Muscle layer of colon (tissue), 2 donors: Measurements from ENCODE around the gene ANO8.
A peak's percentile ranks its signal among the peaks of the same experiment; 100 is the strongest.
"Not testable (repeated sequence)": the region's sequence is repeated elsewhere in the genome, so short reads cannot be mapped to it uniquely, and the experiment has no call there.

ENCODE experiments used
- H3K27ac ChIP-seq: one replicate; pipeline ENCODE4 v1.7.0; 2013; ENCODE audit warnings: low read depth, mild to moderate bottlenecking, low read length, moderate library complexity
- H3K27me3 ChIP-seq, 2 donors: one replicate each; pipeline ENCODE4 v1.7.0; 2013; ENCODE audit warnings: low read length in 2 of 2, mild to moderate bottlenecking in 2 of 2; ENCODE audit not compliant: insufficient read depth in 2 of 2, control insufficient read depth in 1 of 2
- H3K36me3 ChIP-seq: one replicate; pipeline ENCODE4 v1.7.0; 2013; ENCODE audit warnings: mild to moderate bottlenecking, low read length; ENCODE audit not compliant: insufficient read depth
- H3K4me1 ChIP-seq: one replicate; pipeline ENCODE4 v1.7.0; 2013; ENCODE audit warnings: mild to moderate bottlenecking, low read length; ENCODE audit not compliant: insufficient read depth
- H3K4me3 ChIP-seq, 2 donors: one replicate each; pipeline ENCODE4 v1.7.0; 2013; ENCODE audit warnings: low read length in 2 of 2, low read depth in 1 of 2, mild to moderate bottlenecking in 1 of 2, moderate library complexity in 1 of 2
- H3K9ac ChIP-seq: one replicate; pipeline ENCODE4 v1.7.0; 2013; ENCODE audit warnings: low read length
- H3K9me3 ChIP-seq: one replicate; pipeline ENCODE4 v1.7.0; 2013; ENCODE audit warnings: mild to moderate bottlenecking, low read length
- donor health status: abdominal sarcoma.
- donor health status: Adenocarcinoma of cecum.

The ANO8 gene

DNA sequence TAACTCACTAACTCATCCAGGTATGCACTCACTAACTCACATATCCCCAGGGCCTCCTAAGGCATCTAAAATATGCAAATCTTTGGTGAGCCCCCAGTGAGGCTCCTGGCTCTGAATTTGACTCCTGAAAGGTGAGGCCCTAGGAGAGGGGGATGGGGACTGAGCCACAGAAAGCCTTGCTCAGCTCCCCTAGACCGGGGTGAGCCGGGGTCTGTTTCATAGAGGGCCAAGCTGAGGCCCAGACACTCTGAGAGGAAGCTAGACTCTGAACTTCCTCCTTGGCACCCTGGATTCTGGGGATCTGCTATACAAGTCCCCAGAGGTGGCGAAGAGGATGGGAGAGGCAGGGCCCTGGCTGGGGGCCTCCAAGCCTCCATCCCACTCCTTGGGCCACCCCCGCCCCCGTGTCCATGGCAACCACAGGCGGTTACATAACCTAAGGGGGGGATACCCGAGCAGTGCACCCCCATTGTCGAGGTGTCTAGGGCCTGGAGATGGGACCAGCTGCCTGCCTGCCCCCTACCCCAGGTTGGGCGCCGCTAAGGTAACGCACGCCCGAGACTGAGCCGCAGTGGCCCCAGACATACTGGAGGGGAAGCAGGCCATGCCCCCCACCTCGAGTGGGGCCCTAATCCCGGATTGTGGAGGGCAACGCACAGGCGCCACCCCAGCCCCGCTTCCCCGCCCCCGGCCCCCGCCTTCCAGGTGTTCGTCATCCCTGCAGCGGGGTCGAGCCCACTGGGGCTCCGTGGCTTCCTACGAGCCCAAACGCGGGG lies 32.1 kb downstream of the ANO8 start:
- Histone ChIP-seq H3K27ac (peak overlapping the region; percentile 93), H3K27me3 (no peaks in the 10 kb centered on the region), H3K9me3 (no peaks in the 10 kb centered on the region), H3K4me3 (peak overlapping the region; percentile 70 to 96), H3K4me1 (peaks cover 36% of the 10 kb centered on the region), H3K9ac (peak overlapping the region; percentile 65), H3K36me3 (peaks cover 8% of the 10 kb centered on the region)

DNA sequence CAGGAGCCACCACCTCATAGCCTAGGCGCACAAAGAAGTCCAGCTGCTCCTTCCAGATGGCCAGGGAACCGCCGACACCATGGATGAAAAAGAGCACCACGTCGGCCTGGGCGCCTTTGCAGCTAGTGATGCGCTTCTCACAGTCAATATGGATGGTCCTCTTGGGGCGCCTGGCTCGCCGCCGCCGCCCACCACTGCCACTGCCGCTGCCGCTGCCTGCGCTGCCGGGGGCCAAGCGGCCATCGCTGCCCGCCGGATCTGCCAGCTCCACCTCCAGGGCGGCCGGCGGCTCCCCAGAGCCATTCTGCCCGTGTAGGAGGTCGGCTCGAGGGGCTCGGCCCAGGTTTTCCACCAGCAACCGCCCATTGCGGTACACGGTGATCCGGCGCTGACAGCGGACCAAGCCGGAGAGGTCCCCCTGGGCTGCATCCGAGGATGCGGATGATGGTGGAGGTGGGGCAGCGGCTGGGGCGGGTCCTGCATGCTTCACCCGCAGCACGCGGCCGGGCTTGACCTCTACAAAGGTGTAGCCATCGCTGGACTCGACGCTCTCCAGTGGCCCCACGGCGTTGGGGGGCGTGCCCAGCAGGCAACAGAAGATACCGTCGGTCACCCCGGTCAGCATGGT lies 33.5 kb downstream of the ANO8 start:
- peaks cover 8% of the 10 kb centered on the region for H3K36me3 ChIP-seq
- no peaks in the 10 kb centered on the region for H3K9me3 ChIP-seq
- no peaks in the 10 kb centered on the region for H3K27me3 ChIP-seq
- no peak overlapping the region for H3K4me3 ChIP-seq
- no peak overlapping the region for H3K9ac ChIP-seq
- H3K27ac ChIP-seq: no peak overlapping the region
- peaks cover 28% of the 10 kb centered on the region for H3K4me1 ChIP-seq

DNA sequence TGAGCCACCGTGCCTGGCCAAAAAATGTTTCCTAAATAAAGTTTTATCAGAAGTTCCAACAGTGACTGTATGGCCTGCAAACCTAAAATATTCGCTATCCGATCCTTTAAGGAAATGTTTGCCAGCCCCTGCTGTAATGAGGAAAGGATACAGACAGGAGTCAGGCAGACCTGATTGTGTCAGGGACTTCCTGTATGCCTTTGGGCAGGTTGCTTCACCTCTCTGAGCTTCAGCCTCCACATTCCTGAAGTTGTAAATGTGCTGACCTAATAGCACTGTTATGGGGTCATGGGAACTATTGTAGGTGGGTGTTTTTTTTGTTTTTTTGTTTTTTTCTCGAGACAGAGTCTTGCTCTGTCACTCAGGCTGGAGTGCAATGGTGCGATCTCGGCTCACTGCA lies 37.7 kb downstream of the ANO8 start:
- H3K4me3 ChIP-seq: no peak overlapping the region
- no peak overlapping the region for H3K9ac ChIP-seq
- no peaks in the 10 kb centered on the region for H3K9me3 ChIP-seq
- H3K27ac ChIP-seq: no peak overlapping the region
- peaks cover 8% of the 10 kb centered on the region for H3K36me3 ChIP-seq
- peaks cover 2% of the 10 kb centered on the region for H3K4me1 ChIP-seq
- no peaks in the 10 kb centered on the region for H3K27me3 ChIP-seq

DNA sequence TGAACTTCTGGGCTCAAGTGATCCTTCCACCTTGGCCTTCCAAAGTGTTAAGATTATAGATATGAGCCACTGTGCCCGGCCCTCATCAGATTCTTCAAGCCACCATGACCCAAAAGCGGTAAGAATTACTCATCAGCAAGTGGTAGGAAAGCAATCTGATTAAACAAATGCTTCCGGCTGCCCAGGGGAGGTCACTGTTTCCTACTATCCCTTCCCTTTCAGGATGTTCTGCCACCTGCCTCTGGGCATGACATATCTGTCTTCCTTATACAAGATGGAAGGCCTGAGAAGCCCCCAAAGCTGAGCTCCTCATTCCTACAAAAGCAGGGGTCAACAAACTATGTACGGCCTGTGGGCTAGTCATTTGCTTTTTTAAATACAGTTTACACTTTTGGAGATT lies 38.4 kb downstream of the ANO8 start:
- Histone ChIP-seq H3K9ac (no peak overlapping the region), H3K27me3 (no peaks in the 10 kb centered on the region), H3K4me3 (no peak overlapping the region), H3K36me3 (peaks cover 8% of the 10 kb centered on the region), H3K9me3 (no peaks in the 10 kb centered on the region), H3K27ac (no peak overlapping the region), H3K4me1 (no peaks in the 10 kb centered on the region)

DNA sequence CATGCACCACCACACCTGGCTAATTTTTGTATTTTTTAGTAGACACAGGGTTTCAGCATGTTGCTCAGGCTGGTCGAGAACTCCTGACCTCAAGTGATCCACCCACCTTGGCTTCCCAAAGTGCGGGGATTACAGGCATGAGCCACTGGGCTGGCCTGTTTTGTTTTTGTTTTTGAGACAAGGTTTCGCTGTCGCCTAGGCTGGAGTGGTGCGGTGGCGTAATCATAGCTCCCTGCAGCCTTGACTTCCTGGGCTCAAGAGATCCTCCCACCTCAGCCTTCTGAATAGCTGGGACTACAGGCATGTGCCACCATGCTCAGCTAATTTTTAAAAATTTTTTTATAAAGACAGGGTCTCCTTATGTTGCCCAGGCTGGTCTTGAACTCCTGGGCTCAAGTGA lies 39.1 kb downstream of the ANO8 start:
- H3K27ac ChIP-seq, H3K9me3 ChIP-seq, H3K36me3 ChIP-seq, H3K9ac ChIP-seq, H3K4me1 ChIP-seq, H3K27me3 ChIP-seq, H3K4me3 ChIP-seq: not testable (repeated sequence)

DNA sequence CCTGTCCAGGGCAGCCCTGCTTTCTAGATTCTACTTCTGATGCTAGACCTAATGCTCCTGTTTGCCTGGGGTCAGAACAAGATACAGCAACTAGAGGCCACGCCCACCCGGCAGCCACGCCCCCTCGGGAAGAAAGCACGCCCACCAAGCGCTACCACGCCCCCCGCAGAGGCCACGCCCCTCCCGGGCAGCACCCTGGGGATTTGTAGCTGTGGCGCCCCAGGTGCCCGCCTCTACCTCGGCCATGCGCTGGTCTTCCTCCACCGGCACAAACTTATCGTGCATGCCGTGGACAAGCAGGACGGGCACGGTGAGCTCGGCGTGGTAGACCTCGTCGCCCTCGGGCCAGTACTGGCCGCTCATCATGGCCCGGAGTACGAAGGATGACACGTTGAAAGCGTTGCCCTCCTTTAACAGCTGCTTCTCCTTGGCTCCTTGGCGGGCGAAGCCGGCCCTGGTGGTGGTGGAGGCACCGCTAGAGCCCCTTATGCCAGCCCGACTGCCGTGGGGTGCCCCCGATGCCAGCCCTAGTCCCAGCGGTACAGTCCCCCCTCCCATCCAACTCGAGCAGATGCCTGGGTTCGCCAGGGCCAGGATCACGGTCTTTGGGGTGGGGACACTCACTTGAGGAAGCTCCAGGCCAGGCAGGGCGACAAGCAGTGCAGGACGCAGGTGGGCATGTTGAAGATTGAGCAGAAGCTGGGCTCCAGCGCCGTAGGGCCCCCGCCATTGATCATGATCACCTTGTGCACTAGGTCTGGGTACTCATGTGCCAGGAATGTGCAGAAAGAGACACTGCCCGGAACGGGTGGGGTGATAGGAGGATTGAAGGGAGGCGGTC lies 40.4 kb downstream of the ANO8 start:
- H3K36me3 ChIP-seq: peaks cover 8% of the 10 kb centered on the region
- no peak overlapping the region for H3K27ac ChIP-seq
- H3K4me1 ChIP-seq: no peaks in the 10 kb centered on the region
- no peak overlapping the region for H3K4me3 ChIP-seq
- no peaks in the 10 kb centered on the region for H3K27me3 ChIP-seq
- H3K9ac ChIP-seq: no peak overlapping the region
- no peaks in the 10 kb centered on the region for H3K9me3 ChIP-seq

DNA sequence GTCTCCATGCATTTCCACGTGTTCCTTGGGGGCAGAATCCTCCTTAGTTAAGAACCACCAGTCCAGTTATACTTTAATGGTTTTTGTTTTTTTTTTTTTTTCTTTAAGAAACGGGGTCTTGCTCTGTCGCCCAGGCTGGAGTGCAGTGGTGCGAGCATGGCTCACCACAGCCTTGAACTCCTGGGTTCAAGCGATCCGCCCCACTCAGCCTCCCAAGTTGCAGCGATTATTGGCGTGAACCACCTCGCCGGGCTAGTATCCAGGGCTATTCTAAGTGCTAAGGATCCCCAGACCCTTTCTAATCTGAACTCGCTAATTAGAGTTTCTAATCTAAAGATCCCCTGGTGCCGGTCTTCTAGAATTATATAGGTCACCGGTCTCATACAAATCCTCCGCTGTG lies 41.0 kb downstream of the ANO8 start:
- Histone ChIP-seq H3K27ac (no peak overlapping the region), H3K36me3 (peaks cover 5% of the 10 kb centered on the region), H3K4me1 (no peaks in the 10 kb centered on the region), H3K9ac (no peak overlapping the region), H3K4me3 (no peak overlapping the region), H3K9me3 (no peaks in the 10 kb centered on the region), H3K27me3 (no peaks in the 10 kb centered on the region)

DNA sequence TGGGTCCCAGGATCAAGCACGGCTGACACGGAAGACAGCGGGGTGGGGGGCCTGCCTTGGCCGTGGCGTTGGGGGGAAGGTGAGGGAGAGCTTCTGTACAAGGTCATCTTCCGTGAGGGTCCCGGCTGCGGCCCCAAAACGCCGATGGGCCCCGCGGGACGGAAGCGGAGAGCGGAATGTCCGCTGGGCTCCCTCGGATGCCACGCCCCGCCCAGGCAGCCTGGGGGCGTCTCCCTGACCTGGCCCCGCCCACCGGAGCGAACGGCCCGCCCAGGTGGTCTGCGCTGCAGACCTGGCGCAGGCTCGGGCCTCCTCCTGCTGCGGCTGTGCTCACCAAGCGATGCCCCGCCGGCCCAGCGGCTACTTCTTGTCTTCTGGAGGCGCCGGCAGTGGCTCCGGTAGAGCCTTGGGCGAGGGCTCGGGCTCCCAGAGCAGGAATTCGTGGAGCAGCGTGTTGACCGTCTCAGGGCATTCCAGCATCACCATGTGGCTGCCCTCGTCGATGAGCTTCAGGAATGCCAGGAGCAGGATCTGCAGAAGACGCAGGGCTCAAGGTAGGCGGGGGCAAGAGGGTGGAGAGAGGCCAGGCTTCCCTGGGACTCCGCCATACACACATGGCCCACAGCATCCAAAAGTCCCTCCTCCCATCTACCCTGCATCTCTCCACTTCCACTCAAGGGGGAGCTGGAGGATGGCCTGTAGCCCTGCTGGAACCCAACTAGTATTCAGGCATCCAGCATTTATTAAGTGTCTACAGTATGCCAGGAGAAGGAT lies 42.2 kb downstream of the ANO8 start:
- Histone ChIP-seq H3K4me1 (no peaks in the 10 kb centered on the region), H3K36me3 (no peaks in the 10 kb centered on the region), H3K4me3 (peak overlapping the region; percentile 50 to 52), H3K27ac (peak overlapping the region; percentile 42), H3K9me3 (no peaks in the 10 kb centered on the region), H3K27me3 (no peaks in the 10 kb centered on the region), H3K9ac (no peak overlapping the region)

DNA sequence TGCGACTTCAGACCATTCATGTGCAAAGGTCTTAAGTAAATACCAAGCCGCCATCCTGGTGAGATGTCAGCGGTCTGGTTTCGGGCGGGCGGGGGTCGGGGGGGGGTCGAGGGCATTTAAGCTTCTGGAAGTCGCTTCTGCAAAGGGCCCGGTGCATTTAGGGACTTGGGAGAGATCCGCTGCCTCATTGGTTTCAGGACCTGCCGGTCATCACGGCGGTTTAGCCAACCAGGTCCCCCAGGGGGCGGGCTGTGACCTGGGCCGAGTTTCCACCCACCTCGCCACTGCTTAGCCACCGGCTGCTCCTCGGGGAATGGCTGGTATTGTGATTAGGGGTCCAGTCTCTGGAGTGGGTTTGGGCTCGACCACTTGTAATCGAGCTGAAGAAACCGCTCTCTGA lies 45.2 kb downstream of the ANO8 start:
- Histone ChIP-seq H3K27me3 (no peaks in the 10 kb centered on the region), H3K4me1 (no peaks in the 10 kb centered on the region), H3K9me3 (no peaks in the 10 kb centered on the region), H3K27ac (no peak overlapping the region), H3K36me3 (no peaks in the 10 kb centered on the region), H3K9ac (no peak overlapping the region), H3K4me3 (no peak overlapping the region)

DNA sequence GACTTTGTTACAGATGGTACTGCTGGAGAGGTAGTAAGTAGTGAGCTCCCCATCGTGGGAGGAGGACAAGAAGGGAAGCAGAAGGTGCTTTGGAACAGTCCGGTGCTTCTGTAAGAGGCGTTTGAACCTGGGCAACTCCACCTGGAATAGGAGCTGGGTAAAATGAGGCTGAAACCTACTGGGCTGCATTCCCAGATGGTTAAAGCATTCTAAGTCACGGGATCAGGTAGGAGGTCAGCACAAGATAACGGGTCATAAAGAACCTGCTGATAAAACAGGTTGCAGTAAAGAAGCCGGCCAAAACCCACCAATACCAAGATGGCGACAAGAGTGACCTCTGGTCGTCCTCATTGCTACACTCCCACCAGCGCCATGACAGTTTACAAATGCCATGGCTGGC lies 47.9 kb downstream of the ANO8 start:
- Histone ChIP-seq H3K9ac (no peak overlapping the region), H3K4me1 (peaks cover 5% of the 10 kb centered on the region), H3K36me3 (no peaks in the 10 kb centered on the region), H3K27me3 (peaks cover 0 to 8% of the 10 kb centered on the region in 2 donors), H3K4me3 (no peak overlapping the region), H3K27ac (no peak overlapping the region), H3K9me3 (no peaks in the 10 kb centered on the region)

DNA sequence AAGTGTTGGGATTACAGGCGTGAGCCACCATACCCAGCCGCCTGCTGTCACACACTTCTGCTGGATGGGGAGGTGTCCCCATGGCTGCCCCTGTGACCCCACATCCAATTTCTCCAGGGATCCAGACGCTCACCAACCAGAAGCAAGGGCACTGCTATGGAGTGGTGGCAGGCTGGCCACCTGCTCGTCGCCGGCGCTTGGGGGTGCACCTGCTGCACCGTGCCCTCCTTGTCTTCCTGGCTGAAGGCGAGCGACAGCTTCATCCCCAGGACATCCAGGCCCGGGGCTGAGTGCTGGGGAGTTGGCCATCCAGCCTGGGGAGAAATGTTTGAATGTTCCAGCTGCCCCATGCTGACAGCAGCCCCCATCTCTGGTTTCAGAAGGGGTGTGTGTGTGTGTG lies 48.4 kb downstream of the ANO8 start:
- Histone ChIP-seq H3K27me3 (peaks cover 0 to 13% of the 10 kb centered on the region in 2 donors), H3K4me1 (peaks cover 5% of the 10 kb centered on the region), H3K9ac (no peak overlapping the region), H3K36me3 (no peaks in the 10 kb centered on the region), H3K4me3 (no peak overlapping the region), H3K27ac (no peak overlapping the region), H3K9me3 (no peaks in the 10 kb centered on the region)
